DLD1 (cell line): ENCODE data around the gene EMILIN2.

Experiments used
- in situ Hi-C: cut with HindIII; loops from 2 replicates; pipeline ENCODE4 v1.10.0; 2017; ENCODE audit warnings: low sequenced_read_pairs

The EMILIN2 gene

GRCh38 chr18:2948038-2948437 is 101.2 kb downstream of the EMILIN2 start:
- in situ Hi-C loops, result no loop called here

DNA sequence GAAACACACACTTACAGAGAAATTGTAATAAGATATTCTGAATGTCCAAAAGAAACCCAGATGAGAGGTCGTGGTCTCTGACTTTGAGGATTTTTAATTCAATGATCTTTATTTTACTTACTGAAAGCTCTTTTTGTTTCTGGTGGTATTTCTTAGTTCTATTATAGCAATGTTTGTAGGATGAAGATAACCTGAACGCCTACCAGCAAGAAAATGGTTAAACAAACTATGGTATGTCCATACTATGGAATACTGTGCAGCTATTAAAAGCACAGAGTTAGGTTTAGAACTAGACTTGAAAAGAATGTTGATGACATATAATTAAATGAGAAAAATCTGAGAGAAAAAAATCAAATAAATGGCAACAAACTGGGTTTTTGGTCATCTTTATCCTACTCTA is 105.8 kb downstream of the EMILIN2 start:
- in situ Hi-C loops, result no loop called here

GRCh38 chr18:2953935-2954653 is 107.3 kb downstream of the EMILIN2 start:
- in situ Hi-C loops, result no loop called here

DNA sequence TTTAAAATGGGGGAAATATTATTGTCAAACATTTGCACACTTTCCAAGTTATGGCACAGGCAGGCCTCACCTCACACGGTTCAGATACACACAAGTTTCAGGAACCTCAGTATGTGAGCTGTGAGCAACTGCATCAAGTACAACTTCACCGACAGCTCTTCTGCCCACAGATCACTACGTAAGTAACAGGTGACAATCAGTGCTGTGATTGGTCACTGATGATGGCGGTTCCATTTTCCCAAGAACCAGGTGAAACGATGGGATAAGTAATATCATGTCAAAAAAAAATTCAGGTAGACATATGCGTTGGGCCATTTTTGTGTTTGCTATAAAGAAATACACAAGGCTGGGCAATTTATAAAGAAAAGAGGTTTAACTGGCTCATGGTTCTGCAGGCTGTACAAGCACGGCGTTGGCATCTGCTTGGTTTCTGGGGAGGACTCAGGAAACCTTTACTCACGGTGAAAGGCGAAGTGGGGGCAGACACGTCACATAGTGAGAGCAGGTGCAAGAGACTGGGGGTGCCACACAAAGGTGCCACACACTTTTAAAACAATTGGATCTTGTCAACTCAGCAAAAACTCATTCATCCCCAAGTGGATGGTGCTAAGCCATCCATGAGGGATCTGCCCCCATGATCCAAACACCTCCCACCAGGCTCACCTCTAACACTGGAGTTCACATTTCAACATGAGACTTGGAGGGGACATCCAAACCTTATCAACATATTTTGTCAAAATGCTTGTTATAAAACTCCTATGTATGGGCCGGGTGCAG is 108.3 kb downstream of the EMILIN2 start:
- in situ Hi-C loops, result no loop called here

DNA sequence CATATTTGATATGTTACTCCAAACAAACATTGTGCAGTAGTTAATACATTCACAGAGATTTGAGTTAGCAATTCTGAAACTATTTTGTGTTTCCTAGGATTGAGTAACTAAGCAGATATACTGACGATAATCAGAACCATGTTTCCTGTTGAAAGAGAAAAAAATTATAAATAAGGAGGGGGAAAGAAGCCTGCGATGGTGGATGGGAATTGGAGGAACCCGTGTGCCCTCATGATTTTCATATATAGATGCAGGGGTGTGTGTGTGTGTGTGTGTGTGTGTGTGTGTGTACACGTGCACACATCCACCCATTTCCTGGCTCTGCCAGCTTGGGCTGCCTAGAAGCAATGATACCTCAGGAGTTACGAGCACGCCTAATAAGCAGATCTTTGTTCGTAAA is 109.2 kb downstream of the EMILIN2 start:
- in situ Hi-C loops, result no loop called here

DNA sequence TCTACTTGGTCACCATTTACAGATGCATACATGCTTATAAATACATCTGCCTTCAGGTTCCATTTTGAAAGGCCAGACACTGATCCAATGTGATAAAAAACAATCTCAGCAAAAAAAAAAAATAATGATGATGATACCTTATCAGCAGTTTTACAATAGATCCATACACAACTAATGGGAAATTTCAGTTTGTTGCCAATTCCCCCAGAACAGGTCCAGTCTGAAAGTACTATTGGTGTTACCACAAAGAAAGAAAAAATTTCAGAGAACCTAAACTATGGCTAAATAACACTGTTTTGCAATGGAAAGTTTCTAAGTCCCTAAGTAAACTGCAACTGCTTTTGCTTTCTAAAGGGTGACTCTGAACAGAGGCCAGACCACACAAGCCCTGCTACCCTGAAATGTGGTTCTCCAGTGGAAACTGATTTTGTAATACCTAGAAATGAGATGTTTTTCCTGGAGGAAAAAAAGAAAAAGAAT is 112.1 kb downstream of the EMILIN2 start:
- in situ Hi-C loops, result no loop called here

- in situ Hi-C loops, result no loop called here
These were observed 112.5 kb downstream of the EMILIN2 start for GRCh38 chr18:2959341-2959740.

- in situ Hi-C loops, result no loop called here
These were observed 114.3 kb downstream of the EMILIN2 start for GRCh38 chr18:2960983-2961696.

- in situ Hi-C loops, result no loop called here
These were observed 115.0 kb downstream of the EMILIN2 start for GRCh38 chr18:2961821-2962220.

- in situ Hi-C loops, result no loop called here
These were observed 116.2 kb downstream of the EMILIN2 start for GRCh38 chr18:2963048-2963447.

GRCh38 chr18:2964361-2965010 is 117.7 kb downstream of the EMILIN2 start:
- in situ Hi-C loops, result no loop called here
